B cell (primary cell): Measurements from ENCODE around the gene RMND5A.

Experiments used
- EZH2 ChIP-seq: IDR thresholded peaks from 2 replicates; pipeline ENCODE4 v1.6.1; 2012; ENCODE audit warnings: borderline replicate concordance, low read depth, mild to moderate bottlenecking, moderate library complexity, low read length; ENCODE audit not compliant: insufficient read depth, poor library complexity, severe bottlenecking
- TF ChIP-seq, protein P1 (sequence below): fragments of 200-600 bp; IDR thresholded peaks from one replicate; pipeline ENCODE4 v1.8.0; 2022; ENCODE audit warnings: antibody characterized with exemption, mild to moderate bottlenecking

DNA sequence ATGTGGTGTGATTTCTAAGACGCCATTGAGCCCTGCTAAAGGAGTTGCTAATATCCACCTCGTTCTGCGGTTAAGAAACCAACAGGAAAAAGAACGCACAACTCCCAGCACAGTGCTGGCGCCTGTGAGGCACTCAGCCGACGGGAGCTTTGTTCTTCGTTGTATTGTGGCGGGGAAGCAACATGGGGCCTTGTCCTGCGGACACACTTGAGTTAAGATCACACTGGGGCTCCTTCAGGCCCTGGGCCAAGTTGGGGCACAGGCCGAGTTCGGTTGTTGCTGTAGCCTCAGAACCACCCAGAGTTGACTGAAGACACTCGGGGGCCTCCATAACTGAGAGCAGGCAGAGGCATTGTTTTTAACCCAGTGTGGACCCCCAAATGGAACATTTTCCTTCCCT, 101.2 kb downstream of the RMND5A start:
- TF ChIP-seq, protein P1, sequence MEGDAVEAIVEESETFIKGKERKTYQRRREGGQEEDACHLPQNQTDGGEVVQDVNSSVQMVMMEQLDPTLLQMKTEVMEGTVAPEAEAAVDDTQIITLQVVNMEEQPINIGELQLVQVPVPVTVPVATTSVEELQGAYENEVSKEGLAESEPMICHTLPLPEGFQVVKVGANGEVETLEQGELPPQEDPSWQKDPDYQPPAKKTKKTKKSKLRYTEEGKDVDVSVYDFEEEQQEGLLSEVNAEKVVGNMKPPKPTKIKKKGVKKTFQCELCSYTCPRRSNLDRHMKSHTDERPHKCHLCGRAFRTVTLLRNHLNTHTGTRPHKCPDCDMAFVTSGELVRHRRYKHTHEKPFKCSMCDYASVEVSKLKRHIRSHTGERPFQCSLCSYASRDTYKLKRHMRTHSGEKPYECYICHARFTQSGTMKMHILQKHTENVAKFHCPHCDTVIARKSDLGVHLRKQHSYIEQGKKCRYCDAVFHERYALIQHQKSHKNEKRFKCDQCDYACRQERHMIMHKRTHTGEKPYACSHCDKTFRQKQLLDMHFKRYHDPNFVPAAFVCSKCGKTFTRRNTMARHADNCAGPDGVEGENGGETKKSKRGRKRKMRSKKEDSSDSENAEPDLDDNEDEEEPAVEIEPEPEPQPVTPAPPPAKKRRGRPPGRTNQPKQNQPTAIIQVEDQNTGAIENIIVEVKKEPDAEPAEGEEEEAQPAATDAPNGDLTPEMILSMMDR: no peak
- no peak for TF ChIP-seq EZH2
